Uterus (tissue), 2 donors: ENCODE data around the gene SELENOK.

Experiments
- CTCF ChIP-seq, 4 experiments: fragments of 200-600 bp in 2 of 4; fragments of 450-650 bp in 2 of 4; sonication (generic) in 2 of 4; IDR thresholded peaks; one replicate each; pipeline ENCODE4 v1.5.1; 2016 to 2019; ENCODE audit warnings: antibody characterized with exemption in 4 of 4, mild to moderate bottlenecking in 2 of 4, moderate library complexity in 1 of 4
- POLR2A ChIP-seq, 2 donors: fragments of 450-650 bp; IDR thresholded peaks; one replicate each; pipeline ENCODE4 v1.6.1; 2016; ENCODE audit warnings: antibody characterized with exemption in 2 of 2, mild to moderate bottlenecking in 1 of 2, moderate library complexity in 1 of 2

- no peak for TF ChIP-seq CTCF (IDR thresholded peaks at IDR 0.05)
- no peak for TF ChIP-seq POLR2A (IDR thresholded peaks at IDR 0.05)
These were observed 43.7 kb upstream of the SELENOK start for GRCh38 chr3:53935283-53935901.
